Astrocyte of the cerebellum (primary cell): ENCODE measurements around the gene TMEM266.
A peak's percentile ranks its signal among the peaks of the same experiment; 100 is the strongest.
"Not testable (repeated sequence)": the region's sequence is repeated elsewhere in the genome, so short reads cannot be mapped to it uniquely, and the experiment has no call there.

Experiments
- DNase-seq: peaks from one replicate; pipeline ENCODE4 v3.0.0-alpha.2; 2011; ENCODE audit warnings: low read depth
- H3K4me3 ChIP-seq: 2 replicates; pipeline ENCODE4 v1.5.1; 2011; ENCODE audit warnings: mild to moderate bottlenecking, low read depth, low read length, moderate library complexity
- CTCF ChIP-seq: IDR thresholded peaks from 2 replicates; pipeline ENCODE4 v1.5.1; 2012; ENCODE audit warnings: low read length, low read depth, moderate library complexity, mild to moderate bottlenecking; ENCODE audit errors: missing control alignments
- in situ Hi-C: cut with HindIII; loops from 2 replicates; pipeline ENCODE4 v1.10.0; 2017; ENCODE audit warnings: low sequenced_read_pairs

Gene TMEM266

GRCh38 chr15:76033438-76033837 is 26.3 kb upstream of the TMEM266 start:
- no peak overlapping the region for H3K4me3 ChIP-seq
- in situ Hi-C loops = no loop called here
- TF ChIP-seq CTCF = no peak
- no peak for DNase-seq

- no peak overlapping the region for H3K4me3 ChIP-seq
- no peak for DNase-seq
- TF ChIP-seq CTCF = no peak
- in situ Hi-C loops = no loop called here
These were observed 25.7 kb upstream of the TMEM266 start for GRCh38 chr15:76034111-76034510.

- no peak overlapping the region for H3K4me3 ChIP-seq
- DNase-seq = no peak
- TF ChIP-seq CTCF = no peak
- in situ Hi-C loops = no loop called here
These were observed 24.2 kb upstream of the TMEM266 start for GRCh38 chr15:76035593-76035992.

GRCh38 chr15:76038512-76038911 is 21.3 kb upstream of the TMEM266 start:
- TF ChIP-seq CTCF = no peak
- no peak overlapping the region for H3K4me3 ChIP-seq
- DNase-seq = no peak
- in situ Hi-C loops = no loop called here

GRCh38 chr15:76054201-76054600 is 5.6 kb upstream of the TMEM266 start:
- H3K4me3 ChIP-seq, in situ Hi-C loops, DNase-seq: not testable (repeated sequence)

- no peak for DNase-seq
- H3K4me3 ChIP-seq = no peak overlapping the region
- no peak for TF ChIP-seq CTCF
- in situ Hi-C loops = no loop called here
These were observed 2.9 kb upstream of the TMEM266 start for GRCh38 chr15:76056931-76057330.

- H3K4me3 ChIP-seq = no peak overlapping the region
- peak; percentile 77 for TF ChIP-seq CTCF
- no peak for DNase-seq
- in situ Hi-C loops = no loop called here
These were observed 2.3 kb upstream of the TMEM266 start for GRCh38 chr15:76057332-76058000.
